Measurements from ENCODE around the gene DLGAP1.

DNA sequence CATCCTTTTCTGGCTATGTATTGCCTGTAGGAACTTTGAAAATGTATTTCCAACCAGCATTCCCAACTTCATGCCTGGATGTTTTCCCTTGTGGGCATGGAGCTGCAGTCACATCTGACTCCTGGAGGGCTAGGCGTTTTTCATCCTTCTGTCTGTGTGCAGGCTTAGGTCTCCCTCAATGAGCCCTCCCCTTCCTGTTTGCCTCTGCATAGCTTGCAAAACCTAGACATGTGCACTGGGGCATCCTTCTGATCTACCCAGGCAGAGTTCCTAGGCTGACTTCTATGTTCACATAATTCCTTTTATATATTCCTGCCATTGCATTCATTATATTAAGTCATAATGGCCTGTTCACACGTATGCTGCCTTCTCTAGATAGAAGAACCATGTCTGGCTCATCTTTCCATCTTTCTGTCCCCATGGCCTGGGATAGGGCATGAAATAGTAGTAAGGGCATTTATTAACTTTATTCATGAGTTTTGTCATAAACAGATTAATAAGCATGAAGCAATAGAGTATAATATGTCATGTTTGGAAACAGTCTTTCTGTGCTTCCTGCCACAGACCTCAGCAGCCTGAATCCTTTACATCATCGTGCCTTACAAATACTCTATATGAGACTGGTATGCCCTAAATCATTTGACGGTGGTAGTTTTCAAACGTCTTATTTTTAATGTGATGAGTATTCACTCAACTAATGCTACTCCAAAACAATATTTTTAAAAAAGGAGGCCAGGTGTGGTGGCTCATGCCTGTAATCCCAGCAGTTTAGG is 809.5 kb downstream of the DLGAP1 start:
- TF ChIP-seq, protein P1, sequence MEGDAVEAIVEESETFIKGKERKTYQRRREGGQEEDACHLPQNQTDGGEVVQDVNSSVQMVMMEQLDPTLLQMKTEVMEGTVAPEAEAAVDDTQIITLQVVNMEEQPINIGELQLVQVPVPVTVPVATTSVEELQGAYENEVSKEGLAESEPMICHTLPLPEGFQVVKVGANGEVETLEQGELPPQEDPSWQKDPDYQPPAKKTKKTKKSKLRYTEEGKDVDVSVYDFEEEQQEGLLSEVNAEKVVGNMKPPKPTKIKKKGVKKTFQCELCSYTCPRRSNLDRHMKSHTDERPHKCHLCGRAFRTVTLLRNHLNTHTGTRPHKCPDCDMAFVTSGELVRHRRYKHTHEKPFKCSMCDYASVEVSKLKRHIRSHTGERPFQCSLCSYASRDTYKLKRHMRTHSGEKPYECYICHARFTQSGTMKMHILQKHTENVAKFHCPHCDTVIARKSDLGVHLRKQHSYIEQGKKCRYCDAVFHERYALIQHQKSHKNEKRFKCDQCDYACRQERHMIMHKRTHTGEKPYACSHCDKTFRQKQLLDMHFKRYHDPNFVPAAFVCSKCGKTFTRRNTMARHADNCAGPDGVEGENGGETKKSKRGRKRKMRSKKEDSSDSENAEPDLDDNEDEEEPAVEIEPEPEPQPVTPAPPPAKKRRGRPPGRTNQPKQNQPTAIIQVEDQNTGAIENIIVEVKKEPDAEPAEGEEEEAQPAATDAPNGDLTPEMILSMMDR (IDR thresholded peaks at IDR 0.05), result no peak
- TF ChIP-seq EZH2 (IDR thresholded peaks at IDR 0.05; ENCODE audit: borderline replicate concordance, insufficient read depth, low read depth, low read length, poor library complexity, severe bottlenecking), result no peak
